ENCODE results near the gene RRN3.
"Not testable (repeated sequence)": the region's sequence is repeated elsewhere in the genome, so short reads cannot be mapped to it uniquely, and the experiment has no call there.

Gene RRN3

DNA sequence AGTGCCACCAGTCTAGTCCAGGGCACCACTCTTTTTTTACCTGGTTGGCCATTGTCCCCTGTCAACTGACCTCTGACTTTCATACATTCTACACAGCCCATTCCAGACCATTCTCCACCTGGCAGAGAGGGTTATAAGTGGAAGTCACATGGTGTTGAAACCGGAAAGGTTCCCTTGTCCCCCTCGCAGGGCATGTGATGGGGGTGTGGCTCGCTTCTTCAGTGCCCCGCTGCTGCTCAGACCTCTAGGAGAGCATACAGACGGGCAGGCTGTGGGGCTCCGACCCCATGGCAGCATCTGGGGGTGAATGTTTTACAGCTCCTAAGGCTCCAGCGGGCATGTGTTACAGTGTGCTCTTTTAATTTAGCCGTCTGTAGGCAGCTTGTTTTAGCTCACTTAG lies 67.0 kb downstream of the RRN3 start:
- H3K9ac ChIP-seq (ENCODE audit: low read length); H3K79me2 ChIP-seq (ENCODE audit: control insufficient read depth, insufficient read depth, low read length, poor library complexity); H4K91ac ChIP-seq (ENCODE audit: low read depth, low read length); H3K23ac ChIP-seq (ENCODE audit: low read length); H3K4me2 ChIP-seq (ENCODE audit: low read length); H2AFZ ChIP-seq (ENCODE audit: insufficient read depth, low read length, poor library complexity); H3K4me3 ChIP-seq (ENCODE audit: low read depth, low read length); H3K18ac ChIP-seq (ENCODE audit: low read length); H4K12ac ChIP-seq (ENCODE audit: low read depth, low read length); H2BK5ac ChIP-seq (ENCODE audit: low read depth, low read length, poor library complexity); H2AK5ac ChIP-seq (ENCODE audit: low read length); H3K27me3 ChIP-seq (ENCODE audit: insufficient read depth, low read length); H3K4me1 ChIP-seq (ENCODE audit: control insufficient read depth in 1 of 2, insufficient read depth in 2 of 2, low read length in 2 of 2); H3K27ac ChIP-seq (ENCODE audit: low read depth, low read length); H2BK120ac ChIP-seq (ENCODE audit: insufficient read depth, low read length, poor library complexity); H3K79me1 ChIP-seq (ENCODE audit: low read length); H3K4ac ChIP-seq (ENCODE audit: low read depth, low read length); H2BK12ac ChIP-seq (ENCODE audit: low read length); H3K14ac ChIP-seq (ENCODE audit: low read length); DNase-seq; H3K9me3 ChIP-seq (ENCODE audit: insufficient read depth, low read depth, low read length); H4K8ac ChIP-seq (ENCODE audit: low read depth, low read length): not testable (repeated sequence)
- H3K36me3 ChIP-seq (ENCODE audit: control insufficient read depth in 1 of 2, insufficient read depth in 2 of 2, low read length in 2 of 2) = peaks cover 54 to 55% of the 10 kb centered on the region in 2 experiments
- no CpG with 5 or more reads among the region's 8 CpGs for WGBS (ENCODE audit: extremely low coverage, insufficient coverage, insufficient read length)

- no CpG with 5 or more reads among the region's 14 CpGs for WGBS (ENCODE audit: extremely low coverage, insufficient coverage, insufficient read length)
These were observed 68.7 kb downstream of the RRN3 start for GRCh38 chr16:15025234-15025951.

GRCh38 chr16:15024858-15025199 lies 69.2 kb downstream of the RRN3 start:
- H3K9ac ChIP-seq (ENCODE audit: low read length); H3K23ac ChIP-seq (ENCODE audit: low read length); H4K91ac ChIP-seq (ENCODE audit: low read depth, low read length); H3K79me2 ChIP-seq (ENCODE audit: control insufficient read depth, insufficient read depth, low read length, poor library complexity); H2AFZ ChIP-seq (ENCODE audit: insufficient read depth, low read length, poor library complexity); H3K27me3 ChIP-seq (ENCODE audit: insufficient read depth, low read length); H3K27ac ChIP-seq (ENCODE audit: low read depth, low read length); H3K4me3 ChIP-seq (ENCODE audit: low read depth, low read length); H3K14ac ChIP-seq (ENCODE audit: low read length); H3K4me1 ChIP-seq (ENCODE audit: control insufficient read depth in 1 of 2, insufficient read depth in 2 of 2, low read length in 2 of 2); H2AK5ac ChIP-seq (ENCODE audit: low read length); H3K18ac ChIP-seq (ENCODE audit: low read length); H3K4me2 ChIP-seq (ENCODE audit: low read length); H3K4ac ChIP-seq (ENCODE audit: low read depth, low read length); DNase-seq; H4K8ac ChIP-seq (ENCODE audit: low read depth, low read length); H2BK120ac ChIP-seq (ENCODE audit: insufficient read depth, low read length, poor library complexity); H2BK5ac ChIP-seq (ENCODE audit: low read depth, low read length, poor library complexity); H2BK12ac ChIP-seq (ENCODE audit: low read length); H4K12ac ChIP-seq (ENCODE audit: low read depth, low read length); H3K9me3 ChIP-seq (ENCODE audit: insufficient read depth, low read depth, low read length); H3K79me1 ChIP-seq (ENCODE audit: low read length): not testable (repeated sequence)
- WGBS (ENCODE audit: extremely low coverage, insufficient coverage, insufficient read length) = no CpG with 5 or more reads among the region's 1 CpG
- peaks cover 45 to 47% of the 10 kb centered on the region in 2 experiments for H3K36me3 ChIP-seq (ENCODE audit: control insufficient read depth in 1 of 2, insufficient read depth in 2 of 2, low read length in 2 of 2)

More at GRCh38 chr16:15025234-15025951, 68.7 kb downstream of the RRN3 start:
- H2BK12ac ChIP-seq (ENCODE audit: low read length); H3K4me1 ChIP-seq (ENCODE audit: control insufficient read depth in 1 of 2, insufficient read depth in 2 of 2, low read length in 2 of 2); H4K12ac ChIP-seq (ENCODE audit: low read depth, low read length); H3K4ac ChIP-seq (ENCODE audit: low read depth, low read length); H2BK5ac ChIP-seq (ENCODE audit: low read depth, low read length, poor library complexity); H3K79me2 ChIP-seq (ENCODE audit: control insufficient read depth, insufficient read depth, low read length, poor library complexity); H4K8ac ChIP-seq (ENCODE audit: low read depth, low read length); H3K9ac ChIP-seq (ENCODE audit: low read length); H3K4me3 ChIP-seq (ENCODE audit: low read depth, low read length); H3K18ac ChIP-seq (ENCODE audit: low read length); H3K27ac ChIP-seq (ENCODE audit: low read depth, low read length); H2AFZ ChIP-seq (ENCODE audit: insufficient read depth, low read length, poor library complexity); H3K79me1 ChIP-seq (ENCODE audit: low read length); H3K27me3 ChIP-seq (ENCODE audit: insufficient read depth, low read length); DNase-seq; H4K91ac ChIP-seq (ENCODE audit: low read depth, low read length); H3K9me3 ChIP-seq (ENCODE audit: insufficient read depth, low read depth, low read length); H3K4me2 ChIP-seq (ENCODE audit: low read length); H2AK5ac ChIP-seq (ENCODE audit: low read length); H3K14ac ChIP-seq (ENCODE audit: low read length); H3K23ac ChIP-seq (ENCODE audit: low read length); H2BK120ac ChIP-seq (ENCODE audit: insufficient read depth, low read length, poor library complexity): not testable (repeated sequence)
- H3K36me3 ChIP-seq (ENCODE audit: control insufficient read depth in 1 of 2, insufficient read depth in 2 of 2, low read length in 2 of 2) = peaks cover 45 to 47% of the 10 kb centered on the region in 2 experiments

DNA sequence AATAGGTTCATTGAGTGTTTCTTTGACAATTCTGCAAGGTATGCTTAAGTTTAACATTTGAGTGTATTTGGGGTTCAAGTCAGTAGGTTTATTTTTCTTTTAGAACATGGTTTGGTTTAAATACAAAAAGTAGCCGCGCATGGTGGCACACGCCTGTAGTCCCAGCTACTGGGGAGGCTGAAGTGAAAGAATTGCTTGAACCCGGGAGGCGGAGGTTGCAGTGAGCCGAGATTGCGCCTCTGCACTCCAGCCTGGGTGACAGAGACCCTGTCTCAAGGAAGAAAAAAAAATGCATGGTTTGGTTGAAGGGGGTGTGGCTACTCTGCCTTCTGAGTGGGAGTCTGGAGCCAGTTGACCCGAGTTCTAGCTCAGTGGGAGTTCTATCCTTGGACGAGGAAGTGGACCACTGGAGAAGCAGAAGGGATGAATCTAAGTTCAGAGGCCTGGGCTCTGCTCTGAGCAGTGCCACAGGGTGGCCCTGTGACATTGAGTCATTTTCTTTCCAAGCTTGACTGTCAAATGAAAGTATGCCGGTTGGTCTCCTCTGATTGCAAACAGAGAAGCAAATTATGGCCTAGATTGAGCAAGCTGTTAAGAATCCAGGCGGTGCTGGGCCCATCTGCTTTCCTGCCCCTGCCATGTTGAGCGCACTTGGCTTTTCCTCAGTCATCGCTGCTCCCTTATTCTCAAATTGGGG lies 70.5 kb downstream of the RRN3 start:
- H3K36me3 ChIP-seq (ENCODE audit: control insufficient read depth in 1 of 2, insufficient read depth in 2 of 2, low read length in 2 of 2) = peaks cover 38 to 45% of the 10 kb centered on the region in 2 experiments
- not testable (repeated sequence) for H3K4ac ChIP-seq (ENCODE audit: low read depth, low read length); H3K18ac ChIP-seq (ENCODE audit: low read length); H2BK120ac ChIP-seq (ENCODE audit: insufficient read depth, low read length, poor library complexity); H3K9me3 ChIP-seq (ENCODE audit: insufficient read depth, low read depth, low read length); H3K79me2 ChIP-seq (ENCODE audit: control insufficient read depth, insufficient read depth, low read length, poor library complexity); H2AFZ ChIP-seq (ENCODE audit: insufficient read depth, low read length, poor library complexity); H3K23ac ChIP-seq (ENCODE audit: low read length); H3K4me3 ChIP-seq (ENCODE audit: low read depth, low read length); H2BK5ac ChIP-seq (ENCODE audit: low read depth, low read length, poor library complexity); H4K12ac ChIP-seq (ENCODE audit: low read depth, low read length); H4K91ac ChIP-seq (ENCODE audit: low read depth, low read length); H3K27me3 ChIP-seq (ENCODE audit: insufficient read depth, low read length); H3K4me2 ChIP-seq (ENCODE audit: low read length); H4K8ac ChIP-seq (ENCODE audit: low read depth, low read length); H3K4me1 ChIP-seq (ENCODE audit: control insufficient read depth in 1 of 2, insufficient read depth in 2 of 2, low read length in 2 of 2); H3K27ac ChIP-seq (ENCODE audit: low read depth, low read length); H3K79me1 ChIP-seq (ENCODE audit: low read length); H3K9ac ChIP-seq (ENCODE audit: low read length); H3K14ac ChIP-seq (ENCODE audit: low read length); H2BK12ac ChIP-seq (ENCODE audit: low read length); H2AK5ac ChIP-seq (ENCODE audit: low read length)
- no CpG with 5 or more reads among the region's 13 CpGs for WGBS (ENCODE audit: extremely low coverage, insufficient coverage, insufficient read length)
- peak in 1 of 2 donors; percentile 27 for DNase-seq

All from trophoblast cell (in vitro differentiated cells and primary cell).